Chondrocyte (in vitro differentiated cells): ENCODE measurements around the gene ZNF628. TPM values are rescaled to one million over a fixed set of nuclear protein-coding genes. Genes with fewer than 3 reads are reported as not detected.

Experiments
- DNase-seq: peaks from one replicate; pipeline ENCODE4 v3.0.0; 2021; ENCODE audit warnings: mixed read lengths, low spot score
- H3K27ac Mint-ChIP-seq: one replicate; pipeline ENCODE4 v1.8.0; 2021; ENCODE audit warnings: mild to moderate bottlenecking, moderate library complexity, mixed read lengths; ENCODE audit not compliant: unreplicated experiment
- H3K27me3 Mint-ChIP-seq: 2 replicates; pipeline ENCODE4 v1.8.0; 2021; ENCODE audit warnings: low read depth, mixed read lengths
- H3K36me3 Mint-ChIP-seq: 2 replicates; pipeline ENCODE4 v1.8.0; 2021; ENCODE audit warnings: low read depth, mixed read lengths
- H3K4me1 Mint-ChIP-seq: 2 replicates; pipeline ENCODE4 v1.8.0; 2021; ENCODE audit warnings: low read depth, mild to moderate bottlenecking, mixed read lengths
- H3K4me3 Mint-ChIP-seq: one replicate; pipeline ENCODE4 v1.8.0; 2021; ENCODE audit warnings: mild to moderate bottlenecking, moderate library complexity, mixed read lengths; ENCODE audit not compliant: unreplicated experiment
- H3K9me3 Mint-ChIP-seq: 2 replicates; pipeline ENCODE4 v1.8.0; 2021; ENCODE audit warnings: low read depth, mixed read lengths
- total RNA-seq: library from RNA; stranded (reverse); gene quantifications from 3 replicates; pipeline ENCODE4 v1.2.1, GENCODE V29; 2021
- TF ChIP-seq, protein P1 (sequence below): fragments of 200-600 bp; sonication (generic); IDR thresholded peaks from 2 replicates; pipeline ENCODE4 v1.5.0; 2021; ENCODE audit warnings: antibody characterized with exemption, mild to moderate bottlenecking, moderate library complexity

The ZNF628 gene
- total RNA-seq, 1 donor from 2014 or later = 9.4 TPM

DNA sequence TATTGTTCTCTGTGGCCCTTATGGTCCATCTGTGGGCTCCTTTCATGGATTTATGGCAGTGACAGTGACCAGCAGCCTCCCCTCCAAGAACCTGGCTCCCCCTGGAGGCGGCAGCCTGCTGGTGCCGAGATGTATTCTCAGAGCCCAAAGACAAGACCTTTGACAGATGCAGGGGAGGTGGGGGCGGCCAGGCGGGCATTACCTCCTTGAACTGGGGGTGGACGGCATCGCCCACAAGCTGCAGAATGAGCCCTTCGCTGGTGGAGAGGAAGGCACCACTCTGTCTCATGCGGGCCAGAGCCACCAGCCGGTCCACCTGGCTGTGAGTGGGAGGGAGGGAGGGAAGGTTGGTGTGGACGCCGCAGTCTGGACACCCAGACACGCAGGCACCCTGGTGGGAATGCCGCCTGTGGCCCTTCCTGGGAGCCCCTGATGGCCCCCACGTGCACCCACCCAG, 21.6 kb upstream of the ZNF628 start:
- H3K9me3 Mint-ChIP-seq = no peaks in the 10 kb centered on the region
- H3K27ac Mint-ChIP-seq = no peak overlapping the region
- peaks cover 14% of the 10 kb centered on the region for H3K4me1 Mint-ChIP-seq
- peaks cover 14% of the 10 kb centered on the region for H3K27me3 Mint-ChIP-seq
- H3K36me3 Mint-ChIP-seq = peaks cover 3% of the 10 kb centered on the region
- TF ChIP-seq, protein P1, sequence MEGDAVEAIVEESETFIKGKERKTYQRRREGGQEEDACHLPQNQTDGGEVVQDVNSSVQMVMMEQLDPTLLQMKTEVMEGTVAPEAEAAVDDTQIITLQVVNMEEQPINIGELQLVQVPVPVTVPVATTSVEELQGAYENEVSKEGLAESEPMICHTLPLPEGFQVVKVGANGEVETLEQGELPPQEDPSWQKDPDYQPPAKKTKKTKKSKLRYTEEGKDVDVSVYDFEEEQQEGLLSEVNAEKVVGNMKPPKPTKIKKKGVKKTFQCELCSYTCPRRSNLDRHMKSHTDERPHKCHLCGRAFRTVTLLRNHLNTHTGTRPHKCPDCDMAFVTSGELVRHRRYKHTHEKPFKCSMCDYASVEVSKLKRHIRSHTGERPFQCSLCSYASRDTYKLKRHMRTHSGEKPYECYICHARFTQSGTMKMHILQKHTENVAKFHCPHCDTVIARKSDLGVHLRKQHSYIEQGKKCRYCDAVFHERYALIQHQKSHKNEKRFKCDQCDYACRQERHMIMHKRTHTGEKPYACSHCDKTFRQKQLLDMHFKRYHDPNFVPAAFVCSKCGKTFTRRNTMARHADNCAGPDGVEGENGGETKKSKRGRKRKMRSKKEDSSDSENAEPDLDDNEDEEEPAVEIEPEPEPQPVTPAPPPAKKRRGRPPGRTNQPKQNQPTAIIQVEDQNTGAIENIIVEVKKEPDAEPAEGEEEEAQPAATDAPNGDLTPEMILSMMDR = peak; percentile 75
- no peak overlapping the region for H3K4me3 Mint-ChIP-seq
- DNase-seq = no peak

DNA sequence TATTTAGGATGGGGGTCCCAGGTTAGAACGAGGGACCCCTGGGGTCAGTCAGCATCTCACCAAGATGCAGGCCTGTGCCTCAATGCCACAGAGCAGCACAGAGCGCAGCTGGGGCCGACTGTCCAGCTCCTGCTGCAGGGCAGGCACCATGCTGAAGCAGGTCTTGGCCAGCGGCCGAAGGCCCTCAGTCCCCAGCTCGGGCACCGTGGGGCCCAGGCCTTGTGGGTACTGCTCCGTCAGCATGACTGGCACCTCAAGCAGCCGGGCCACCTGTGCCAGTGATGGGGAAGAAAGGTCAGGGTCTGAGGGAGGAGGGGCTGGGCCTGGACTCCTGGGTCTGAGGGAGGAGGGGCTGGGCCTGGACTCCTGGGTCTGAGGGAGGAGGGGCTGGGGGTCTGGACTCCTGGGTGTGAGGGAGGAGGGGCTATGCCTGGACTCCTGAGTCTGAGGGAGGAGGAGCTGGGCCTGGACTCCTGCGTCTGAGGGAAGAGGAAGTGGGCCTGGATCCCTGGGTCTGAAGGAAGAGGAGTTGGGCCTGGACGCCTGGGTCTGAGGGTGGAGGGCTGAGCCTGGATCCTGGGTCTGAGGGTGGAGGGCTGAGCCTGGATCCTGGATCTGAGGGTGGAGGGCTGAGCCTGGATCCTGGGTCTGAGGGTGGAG, 20.7 kb upstream of the ZNF628 start:
- H3K27me3 Mint-ChIP-seq = peaks cover 10% of the 10 kb centered on the region
- no peak overlapping the region for H3K4me3 Mint-ChIP-seq
- H3K36me3 Mint-ChIP-seq = peaks cover 3% of the 10 kb centered on the region
- no peak overlapping the region for H3K27ac Mint-ChIP-seq
- no peaks in the 10 kb centered on the region for H3K9me3 Mint-ChIP-seq
- peaks cover 23% of the 10 kb centered on the region for H3K4me1 Mint-ChIP-seq
- TF ChIP-seq, protein P1 = no peak
- DNase-seq = no peak

DNA sequence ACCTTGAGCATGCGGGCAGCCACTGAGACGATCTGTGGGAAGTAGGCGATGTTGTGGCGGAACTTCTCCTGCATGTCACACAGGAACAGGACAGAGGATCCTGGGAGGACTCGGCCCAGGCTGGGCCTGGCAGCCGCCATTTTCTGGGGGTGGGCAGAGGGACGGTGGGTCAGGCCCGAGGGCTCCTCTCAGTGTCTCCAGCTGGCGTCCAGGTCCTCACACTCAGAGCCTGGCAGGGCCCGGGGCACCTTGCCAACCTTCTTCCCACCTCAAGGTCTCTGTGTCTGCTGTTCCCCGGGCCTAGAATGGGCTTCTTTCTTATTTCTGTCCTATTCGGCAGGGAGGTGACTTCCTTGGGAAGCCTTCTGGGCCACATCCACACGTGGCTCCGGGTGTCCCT, 20.1 kb upstream of the ZNF628 start:
- no peak overlapping the region for H3K4me3 Mint-ChIP-seq
- H3K9me3 Mint-ChIP-seq = no peaks in the 10 kb centered on the region
- H3K27ac Mint-ChIP-seq = peak overlapping the region; percentile 5
- peaks cover 3% of the 10 kb centered on the region for H3K36me3 Mint-ChIP-seq
- peaks cover 27% of the 10 kb centered on the region for H3K4me1 Mint-ChIP-seq
- no peak for DNase-seq
- TF ChIP-seq, protein P1 = no peak
- peaks cover 8% of the 10 kb centered on the region for H3K27me3 Mint-ChIP-seq

GRCh38 chr19:55457683-55458457, 18.5 kb upstream of the ZNF628 start:
- Mint-ChIP-seq H3K36me3 (peaks cover 3% of the 10 kb centered on the region), H3K4me3 (no peak overlapping the region), H3K4me1 (peaks cover 35% of the 10 kb centered on the region), H3K27me3 (peaks cover 6% of the 10 kb centered on the region), H3K9me3 (no peaks in the 10 kb centered on the region), H3K27ac (no peak overlapping the region)
- TF ChIP-seq, protein P1 = no peak
- DNase-seq = no peak

DNA sequence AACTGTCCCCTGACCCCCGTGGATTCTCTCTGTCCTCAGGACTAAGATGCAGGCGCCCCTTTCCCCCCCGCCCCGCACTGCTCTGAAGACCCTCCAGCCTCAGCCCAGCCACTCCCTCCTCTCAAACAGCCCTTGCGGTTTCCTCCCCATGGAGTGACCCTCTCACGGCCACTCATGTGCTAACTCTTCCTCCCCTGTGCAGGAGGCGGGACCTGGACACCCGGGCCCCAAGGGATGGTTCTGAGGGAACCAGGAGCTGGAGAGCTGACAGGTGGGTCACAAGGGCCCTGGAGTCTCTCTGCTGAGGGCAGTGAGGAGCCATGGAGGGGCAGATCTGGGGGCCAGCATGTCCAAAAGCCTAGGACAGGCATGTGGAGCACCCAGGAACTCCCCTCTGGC, 16.9 kb upstream of the ZNF628 start:
- TF ChIP-seq, protein P1 = no peak
- Mint-ChIP-seq H3K4me1 (peaks cover 30% of the 10 kb centered on the region), H3K9me3 (no peaks in the 10 kb centered on the region), H3K27me3 (peaks cover 2% of the 10 kb centered on the region), H3K36me3 (peaks cover 3% of the 10 kb centered on the region), H3K27ac (no peak overlapping the region), H3K4me3 (no peak overlapping the region)
- no peak for DNase-seq
